Head of caudate nucleus (tissue), 42 donors: ENCODE measurements around the gene CAMK1D.
A peak's percentile ranks its signal among the peaks of the same experiment; 100 is the strongest.

Experiments used
- DNase-seq, 42 donors: peaks; one replicate each; pipeline versions ENCODE4 v3.0.0 to v3.0.0-alpha.2; 2020 to 2021; ENCODE audit warnings: mixed read lengths in 7 of 42
- intact Hi-C: fragments of 100-400 bp; cut with DNase I; formaldehyde crosslinking; loops from one replicate; pipeline ENCODE4 v1.15.0; 2022

Gene CAMK1D

GRCh38 chr10:12667052-12667451, 317.7 kb downstream of the CAMK1D start:
- intact Hi-C loops: no loop called here
- peak in 37 of 42 donors; percentile 33 to 91 (median 67) for DNase-seq

GRCh38 chr10:12668634-12669033, 319.3 kb downstream of the CAMK1D start:
- intact Hi-C loops: no loop called here
- no peak for DNase-seq

GRCh38 chr10:12670004-12670403, 320.7 kb downstream of the CAMK1D start:
- intact Hi-C loops: no loop called here
- no peak for DNase-seq

- DNase-seq: no peak
- intact Hi-C loops: no loop called here
Observed at GRCh38 chr10:12675186-12675585, 325.8 kb downstream of the CAMK1D start.

GRCh38 chr10:12679636-12680035, 330.3 kb downstream of the CAMK1D start:
- intact Hi-C loops: no loop called here
- no peak for DNase-seq

GRCh38 chr10:12681252-12681651, 331.9 kb downstream of the CAMK1D start:
- no peak for DNase-seq
- intact Hi-C loops: no loop called here

GRCh38 chr10:12684784-12685183, 335.4 kb downstream of the CAMK1D start:
- intact Hi-C loops: no loop called here
- no peak for DNase-seq

- intact Hi-C loops: no loop called here
- no peak for DNase-seq
Observed at GRCh38 chr10:12685261-12686058, 336.1 kb downstream of the CAMK1D start.

- intact Hi-C loops: no loop called here
- no peak for DNase-seq
Observed at GRCh38 chr10:12687996-12688395, 338.6 kb downstream of the CAMK1D start.

GRCh38 chr10:12689893-12690292, 340.5 kb downstream of the CAMK1D start:
- no peak for DNase-seq
- intact Hi-C loops: no loop called here

- intact Hi-C loops: no loop called here
- DNase-seq: no peak
Observed at GRCh38 chr10:12690525-12691126, 341.3 kb downstream of the CAMK1D start.

GRCh38 chr10:12691596-12691995, 342.2 kb downstream of the CAMK1D start:
- intact Hi-C loops: no loop called here
- DNase-seq: no peak

- DNase-seq: peak in 1 of 42 donors; percentile 34
- intact Hi-C loops: no loop called here
Observed at GRCh38 chr10:12697764-12698163, 348.4 kb downstream of the CAMK1D start.

- peak in 1 of 42 donors; percentile 16 for DNase-seq
- intact Hi-C loops: no loop called here
Observed at GRCh38 chr10:12699258-12699700, 349.9 kb downstream of the CAMK1D start.

GRCh38 chr10:12699781-12700556, 350.6 kb downstream of the CAMK1D start:
- DNase-seq: peak in 12 of 42 donors; percentile 8 to 54 (median 34)
- intact Hi-C loops: no loop called here

GRCh38 chr10:12700557-12700874, 351.2 kb downstream of the CAMK1D start:
- DNase-seq: no peak
- intact Hi-C loops: no loop called here

- peak in 2 of 42 donors; percentile 16 to 37 for DNase-seq
- intact Hi-C loops: no loop called here
Observed at GRCh38 chr10:12701696-12702095, 352.3 kb downstream of the CAMK1D start.

- intact Hi-C loops: no loop called here
- DNase-seq: peak in 2 of 42 donors; percentile 25 to 35
Observed at GRCh38 chr10:12702215-12702770, 352.9 kb downstream of the CAMK1D start.

GRCh38 chr10:12703126-12703525, 353.8 kb downstream of the CAMK1D start:
- peak in 1 of 42 donors; percentile 31 for DNase-seq

GRCh38 chr10:12703813-12704212, 354.5 kb downstream of the CAMK1D start:
- intact Hi-C loops: no loop called here
- DNase-seq: peak in 2 of 42 donors; percentile 22 to 26

More at GRCh38 chr10:12703126-12703525, 353.8 kb downstream of the CAMK1D start:
- intact Hi-C loops: no loop called here
